Lower leg skin (tissue), 3 donors: ENCODE measurements around the gene PGAM2.
"Not testable (repeated sequence)": the region's sequence is repeated elsewhere in the genome, so short reads cannot be mapped to it uniquely, and the experiment has no call there.

Experiments used
- POLR2A ChIP-seq, 2 donors: fragments of 450-650 bp; IDR thresholded peaks; one replicate each; pipeline ENCODE4 v1.6.1; 2016 to 2017; ENCODE audit warnings: antibody characterized with exemption in 2 of 2, mild to moderate bottlenecking in 1 of 2, moderate library complexity in 1 of 2
- TF ChIP-seq, protein P1 (sequence below), 3 donors: fragments of 450-650 bp; IDR thresholded peaks; one replicate each; pipeline ENCODE4 v1.5.1; 2016; ENCODE audit warnings: antibody characterized with exemption in 3 of 3, mild to moderate bottlenecking in 3 of 3, moderate library complexity in 2 of 3

DNA sequence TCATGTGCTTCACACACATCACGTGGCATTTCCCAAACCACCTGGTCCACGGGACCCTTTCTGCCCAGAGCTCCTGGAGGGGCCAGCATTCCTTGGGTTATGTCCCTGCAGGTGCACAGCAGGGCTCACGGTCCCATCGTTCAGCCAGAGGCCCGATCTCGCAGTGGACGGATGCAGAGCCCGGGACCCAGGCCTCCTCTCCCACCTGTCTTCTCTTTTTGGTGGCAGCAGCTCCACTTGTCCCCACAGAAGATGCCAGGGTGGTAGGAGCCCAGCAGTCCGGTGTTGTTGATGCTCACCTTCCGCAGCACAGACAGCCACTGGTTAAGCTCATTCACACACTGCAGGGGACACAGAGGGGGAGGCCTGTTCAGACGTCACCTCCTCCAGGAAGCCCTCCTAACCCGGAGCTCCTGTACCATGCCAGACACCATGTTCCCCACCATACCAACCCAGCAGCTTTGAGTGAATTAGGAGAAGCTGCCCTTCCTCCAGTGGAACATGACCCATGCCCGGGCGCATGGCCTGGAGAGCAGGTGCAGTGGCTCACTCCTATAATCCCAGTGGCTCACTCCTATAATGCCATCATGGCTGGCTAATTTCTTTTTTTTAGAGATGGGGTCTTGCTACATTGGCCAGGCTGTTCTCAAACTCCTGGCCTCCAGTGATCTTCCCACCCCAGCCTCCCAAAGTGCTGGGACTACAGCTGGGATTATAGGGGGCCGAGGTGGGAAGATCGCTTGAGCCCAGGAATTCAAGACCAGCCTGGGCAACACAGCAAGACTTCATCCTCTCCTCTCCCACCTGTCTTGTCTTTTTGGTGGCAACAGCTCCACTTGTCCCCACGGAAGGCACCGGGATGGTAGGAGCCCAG is 31.2 kb downstream of the PGAM2 start:
- TF ChIP-seq, protein P1, sequence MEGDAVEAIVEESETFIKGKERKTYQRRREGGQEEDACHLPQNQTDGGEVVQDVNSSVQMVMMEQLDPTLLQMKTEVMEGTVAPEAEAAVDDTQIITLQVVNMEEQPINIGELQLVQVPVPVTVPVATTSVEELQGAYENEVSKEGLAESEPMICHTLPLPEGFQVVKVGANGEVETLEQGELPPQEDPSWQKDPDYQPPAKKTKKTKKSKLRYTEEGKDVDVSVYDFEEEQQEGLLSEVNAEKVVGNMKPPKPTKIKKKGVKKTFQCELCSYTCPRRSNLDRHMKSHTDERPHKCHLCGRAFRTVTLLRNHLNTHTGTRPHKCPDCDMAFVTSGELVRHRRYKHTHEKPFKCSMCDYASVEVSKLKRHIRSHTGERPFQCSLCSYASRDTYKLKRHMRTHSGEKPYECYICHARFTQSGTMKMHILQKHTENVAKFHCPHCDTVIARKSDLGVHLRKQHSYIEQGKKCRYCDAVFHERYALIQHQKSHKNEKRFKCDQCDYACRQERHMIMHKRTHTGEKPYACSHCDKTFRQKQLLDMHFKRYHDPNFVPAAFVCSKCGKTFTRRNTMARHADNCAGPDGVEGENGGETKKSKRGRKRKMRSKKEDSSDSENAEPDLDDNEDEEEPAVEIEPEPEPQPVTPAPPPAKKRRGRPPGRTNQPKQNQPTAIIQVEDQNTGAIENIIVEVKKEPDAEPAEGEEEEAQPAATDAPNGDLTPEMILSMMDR (IDR thresholded peaks at IDR 0.05) = not testable (repeated sequence)
- not testable (repeated sequence) for TF ChIP-seq POLR2A (IDR thresholded peaks at IDR 0.05)
